GM18508 (cell line): ENCODE results near the gene NRXN2.

Experiments used
- ATAC-seq: cut with Tn5 transposase; IDR thresholded peaks from one replicate; pipeline ENCODE4 v1.9.1; 2021; ENCODE audit warnings: moderate number of reproducible peaks; ENCODE audit not compliant: insufficient read depth, unreplicated experiment

Gene NRXN2

GRCh38 chr11:64581057-64581523, 141.9 kb downstream of the NRXN2 start:
- no peak for ATAC-seq

GRCh38 chr11:64580412-64580811, 142.6 kb downstream of the NRXN2 start:
- no peak for ATAC-seq

GRCh38 chr11:64577202-64577601, 145.8 kb downstream of the NRXN2 start:
- no peak for ATAC-seq

GRCh38 chr11:64572143-64572542, 150.9 kb downstream of the NRXN2 start:
- no peak for ATAC-seq

GRCh38 chr11:64571410-64572091, 151.4 kb downstream of the NRXN2 start:
- no peak for ATAC-seq

GRCh38 chr11:64571050-64571409, 152.0 kb downstream of the NRXN2 start:
- ATAC-seq, result no peak

GRCh38 chr11:64570341-64570740, 152.7 kb downstream of the NRXN2 start:
- ATAC-seq, result no peak

GRCh38 chr11:64569300-64569970, 153.6 kb downstream of the NRXN2 start:
- no peak for ATAC-seq

GRCh38 chr11:64568584-64569140, 154.3 kb downstream of the NRXN2 start:
- no peak for ATAC-seq

GRCh38 chr11:64568041-64568571, 154.9 kb downstream of the NRXN2 start:
- ATAC-seq, result no peak

GRCh38 chr11:64566915-64567891, 155.8 kb downstream of the NRXN2 start:
- no peak for ATAC-seq

GRCh38 chr11:64566042-64566914, 156.7 kb downstream of the NRXN2 start:
- no peak for ATAC-seq

GRCh38 chr11:64564947-64565889, 157.8 kb downstream of the NRXN2 start:
- no peak for ATAC-seq

GRCh38 chr11:64564419-64564818, 158.6 kb downstream of the NRXN2 start:
- ATAC-seq, result no peak

GRCh38 chr11:64563966-64564365, 159.0 kb downstream of the NRXN2 start:
- no peak for ATAC-seq

- ATAC-seq, result no peak
Observed at GRCh38 chr11:64562723-64563351, 160.2 kb downstream of the NRXN2 start.

- ATAC-seq, result no peak
Observed at GRCh38 chr11:64561984-64562722, 160.8 kb downstream of the NRXN2 start.
